Measurements from ENCODE around the gene LRRC75B. TPM values are rescaled to one million over a fixed set of nuclear protein-coding genes. Genes with fewer than 3 reads are reported as not detected.
A peak's percentile ranks its signal among the peaks of the same experiment; 100 is the strongest.
"Not testable (repeated sequence)": the region's sequence is repeated elsewhere in the genome, so short reads cannot be mapped to it uniquely, and the experiment has no call there.

Gene LRRC75B
- total RNA-seq, 2 donors from 2014 or later = 20.8 to 33.9 TPM

GRCh38 chr22:24599514-24599913 is 6.6 kb upstream of the LRRC75B start:
- Histone ChIP-seq H3K4me3 (no peak overlapping the region), H3K27ac (peak overlapping the region in 3 of 4 donors; percentile 30 to 79 (median 78)), H3K27me3 (no peaks in the 10 kb centered on the region), H3K36me3 (replicated peaks in 1 of 2; ENCODE audit: insufficient read depth in 1 of 2, low read depth in 2 of 2) (no peaks in the 10 kb centered on the region), H3K4me1 (peaks cover 56% of the 10 kb centered on the region), H3K9me3 (no peaks in the 10 kb centered on the region)
- WGBS, 2 donors = 67 to 74% methylated on average over 5 to 8 of the region's 8 CpGs
- ATAC-seq (no peak), DNase-seq (no peak)
- intact Hi-C loops (cut with DNase I) = no loop called here
- TF ChIP-seq POLR2A (IDR thresholded peaks at IDR 0.05) (no peak), CTCF (IDR thresholded peaks at IDR 0.05) (no peak)

GRCh38 chr22:24597076-24597475 is 4.2 kb upstream of the LRRC75B start:
- ATAC-seq; H3K27ac ChIP-seq; H3K27me3 ChIP-seq; intact Hi-C loops (cut with DNase I); H3K4me3 ChIP-seq; H3K9me3 ChIP-seq; H3K36me3 ChIP-seq (replicated peaks in 1 of 2; ENCODE audit: insufficient read depth in 1 of 2, low read depth in 2 of 2); DNase-seq: not testable (repeated sequence)
- WGBS, 2 donors = 80 to 85% methylated on average over 9 of the region's 9 CpGs
- peaks cover 60% of the 10 kb centered on the region for H3K4me1 ChIP-seq

- H3K4me1 ChIP-seq = peaks cover 50% of the 10 kb centered on the region
- intact Hi-C loops (cut with DNase I) = no loop called here
- no peak overlapping the region for H3K4me3 ChIP-seq
- no peak for ATAC-seq
- 85 to 87% methylated on average over 4 of the region's 4 CpGs for WGBS, 2 donors
- no peaks in the 10 kb centered on the region for H3K27me3 ChIP-seq
- H3K36me3 ChIP-seq (replicated peaks in 1 of 2; ENCODE audit: insufficient read depth in 1 of 2, low read depth in 2 of 2) = no peaks in the 10 kb centered on the region
- H3K27ac ChIP-seq = no peak overlapping the region
- no peak for DNase-seq
- no peak for TF ChIP-seq CTCF (IDR thresholded peaks at IDR 0.05)
- no peak for TF ChIP-seq POLR2A (IDR thresholded peaks at IDR 0.05)
- H3K9me3 ChIP-seq = no peaks in the 10 kb centered on the region
Measured at GRCh38 chr22:24595863-24596262, 3.0 kb upstream of the LRRC75B start.

- WGBS, 2 donors = 90 to 100% methylated on average over 1 to 6 of the region's 6 CpGs
Measured at GRCh38 chr22:24595228-24595627, 2.4 kb upstream of the LRRC75B start.

GRCh38 chr22:24594569-24595120 is 1.8 kb upstream of the LRRC75B start:
- intact Hi-C loops (cut with DNase I) = no loop called here
- ATAC-seq (no peak), DNase-seq (peak in 3 of 4 donors; percentile 42 to 68 (median 61))
- no peaks in the 10 kb centered on the region for H3K9me3 ChIP-seq
- H3K27me3 ChIP-seq = no peaks in the 10 kb centered on the region
- peak overlapping the region in 3 of 4 donors; percentile 29 to 83 (median 76) for H3K27ac ChIP-seq
- H3K36me3 ChIP-seq (replicated peaks in 1 of 2; ENCODE audit: insufficient read depth in 1 of 2, low read depth in 2 of 2) = no peaks in the 10 kb centered on the region
- no peak for TF ChIP-seq CTCF (IDR thresholded peaks at IDR 0.05)
- no peak for TF ChIP-seq POLR2A (IDR thresholded peaks at IDR 0.05)
- 26 to 100% methylated on average over 1 to 7 of the region's 7 CpGs for WGBS, 2 donors
- peaks cover 46% of the 10 kb centered on the region for H3K4me1 ChIP-seq
- no peak overlapping the region for H3K4me3 ChIP-seq

More at GRCh38 chr22:24595228-24595627, 2.4 kb upstream of the LRRC75B start:
- H3K9me3 ChIP-seq = no peaks in the 10 kb centered on the region
- peaks cover 46% of the 10 kb centered on the region for H3K4me1 ChIP-seq
- peak overlapping the region in 2 of 4 donors; percentile 76 to 83 for H3K27ac ChIP-seq
- H3K36me3 ChIP-seq (replicated peaks in 1 of 2; ENCODE audit: insufficient read depth in 1 of 2, low read depth in 2 of 2) = no peaks in the 10 kb centered on the region
- TF ChIP-seq CTCF (IDR thresholded peaks at IDR 0.05) (no peak), POLR2A (IDR thresholded peaks at IDR 0.05) (no peak)
- H3K27me3 ChIP-seq = no peaks in the 10 kb centered on the region
- no peak overlapping the region for H3K4me3 ChIP-seq
- ATAC-seq = no peak
- no peak for DNase-seq
- intact Hi-C loops (cut with DNase I) = no loop called here
